ENCODE data around the gene TADA3.

TADA3 gene, protein sequence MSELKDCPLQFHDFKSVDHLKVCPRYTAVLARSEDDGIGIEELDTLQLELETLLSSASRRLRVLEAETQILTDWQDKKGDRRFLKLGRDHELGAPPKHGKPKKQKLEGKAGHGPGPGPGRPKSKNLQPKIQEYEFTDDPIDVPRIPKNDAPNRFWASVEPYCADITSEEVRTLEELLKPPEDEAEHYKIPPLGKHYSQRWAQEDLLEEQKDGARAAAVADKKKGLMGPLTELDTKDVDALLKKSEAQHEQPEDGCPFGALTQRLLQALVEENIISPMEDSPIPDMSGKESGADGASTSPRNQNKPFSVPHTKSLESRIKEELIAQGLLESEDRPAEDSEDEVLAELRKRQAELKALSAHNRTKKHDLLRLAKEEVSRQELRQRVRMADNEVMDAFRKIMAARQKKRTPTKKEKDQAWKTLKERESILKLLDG

DNA sequence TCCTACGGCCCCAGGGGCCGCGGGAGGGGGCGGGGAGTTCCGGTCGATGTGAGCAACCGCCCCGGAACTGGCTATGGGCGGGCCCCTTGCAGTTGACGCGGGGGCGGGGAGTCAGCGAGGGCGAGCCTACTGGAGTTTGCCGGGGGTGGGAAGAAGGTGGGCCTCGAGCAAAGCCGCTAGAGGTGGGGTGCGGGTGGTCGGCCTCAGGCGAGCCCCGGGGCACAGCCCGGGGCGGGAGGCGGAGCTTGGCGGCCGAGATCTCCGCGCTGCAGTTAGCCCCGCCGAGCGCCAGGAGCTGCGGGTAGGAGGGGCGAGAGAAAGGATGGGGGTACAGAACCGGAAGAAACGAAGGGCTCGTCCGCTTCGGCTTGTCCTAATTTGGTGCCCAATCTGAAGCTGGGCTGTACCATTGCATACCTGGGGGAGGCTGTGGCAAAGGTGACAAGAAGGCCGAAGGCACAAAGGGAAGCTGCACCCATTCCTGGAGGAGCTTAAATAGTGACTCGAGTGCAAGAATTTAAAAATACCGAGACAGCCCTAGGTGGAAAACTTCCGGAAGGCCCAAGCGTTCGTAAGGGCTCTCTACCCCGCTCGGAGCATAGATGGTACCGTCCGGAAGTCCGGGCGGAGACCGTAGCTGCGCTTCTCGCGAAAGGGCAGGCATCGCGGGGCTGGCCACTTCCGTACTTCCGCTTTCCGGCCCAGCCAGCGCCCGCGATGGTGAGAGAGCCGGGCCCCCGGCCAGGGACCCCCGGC lies at the start of gene TADA3, which contains the start of gene ARPC4:
TSS of gene TADA3 (minus strand) at position 69 of the 756 bp plus-strand sequence. CDS start 1,007 bp downstream, outside the sequence.
TSS of gene ARPC4 (plus strand) at position 678 of the 756 bp plus-strand sequence. CDS start at position 718, 40 bp downstream.
- peak; percentile 83 for DNase-seq

DNA sequence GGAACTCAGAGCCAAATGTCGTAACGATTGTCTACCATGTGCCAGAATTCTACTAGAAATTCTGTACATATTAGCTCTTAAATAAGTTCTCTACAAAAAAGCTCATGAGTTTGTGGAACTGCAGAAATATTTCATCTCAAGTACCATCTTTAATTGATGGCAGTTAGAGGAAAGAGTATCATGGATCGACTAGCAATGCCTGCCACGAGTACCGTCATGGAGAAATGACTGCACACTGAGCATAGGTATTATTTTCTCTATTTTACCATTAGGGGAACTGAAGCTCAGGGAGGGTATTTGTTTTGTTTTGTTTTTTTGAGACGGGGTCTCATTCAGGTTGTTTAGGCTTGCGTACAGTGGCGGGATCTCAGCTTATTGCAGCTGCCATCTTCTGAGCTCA lies 48.7 kb upstream of the TADA3 start:
- no peak for DNase-seq

DNA sequence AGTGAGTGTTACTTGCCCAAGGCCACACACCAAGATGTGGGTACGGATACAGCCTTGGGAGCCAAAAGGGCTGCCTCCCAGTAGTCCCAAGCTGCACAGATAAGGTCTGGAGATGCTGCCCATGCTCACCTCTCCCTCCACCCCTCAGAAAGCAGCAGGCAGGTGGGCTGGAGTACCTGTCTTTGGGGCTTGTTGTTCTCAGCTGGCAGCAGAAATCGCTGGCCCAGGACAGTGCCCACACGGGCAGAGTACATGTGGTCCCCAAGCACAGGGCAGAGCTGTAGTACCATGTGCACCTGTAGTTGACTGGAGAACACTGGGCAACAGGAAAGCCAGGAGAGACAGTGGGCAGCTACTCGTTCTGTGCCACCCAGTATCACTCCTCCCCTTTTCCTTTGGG lies 46.6 kb upstream of the TADA3 start:
- DNase-seq = no peak

DNA sequence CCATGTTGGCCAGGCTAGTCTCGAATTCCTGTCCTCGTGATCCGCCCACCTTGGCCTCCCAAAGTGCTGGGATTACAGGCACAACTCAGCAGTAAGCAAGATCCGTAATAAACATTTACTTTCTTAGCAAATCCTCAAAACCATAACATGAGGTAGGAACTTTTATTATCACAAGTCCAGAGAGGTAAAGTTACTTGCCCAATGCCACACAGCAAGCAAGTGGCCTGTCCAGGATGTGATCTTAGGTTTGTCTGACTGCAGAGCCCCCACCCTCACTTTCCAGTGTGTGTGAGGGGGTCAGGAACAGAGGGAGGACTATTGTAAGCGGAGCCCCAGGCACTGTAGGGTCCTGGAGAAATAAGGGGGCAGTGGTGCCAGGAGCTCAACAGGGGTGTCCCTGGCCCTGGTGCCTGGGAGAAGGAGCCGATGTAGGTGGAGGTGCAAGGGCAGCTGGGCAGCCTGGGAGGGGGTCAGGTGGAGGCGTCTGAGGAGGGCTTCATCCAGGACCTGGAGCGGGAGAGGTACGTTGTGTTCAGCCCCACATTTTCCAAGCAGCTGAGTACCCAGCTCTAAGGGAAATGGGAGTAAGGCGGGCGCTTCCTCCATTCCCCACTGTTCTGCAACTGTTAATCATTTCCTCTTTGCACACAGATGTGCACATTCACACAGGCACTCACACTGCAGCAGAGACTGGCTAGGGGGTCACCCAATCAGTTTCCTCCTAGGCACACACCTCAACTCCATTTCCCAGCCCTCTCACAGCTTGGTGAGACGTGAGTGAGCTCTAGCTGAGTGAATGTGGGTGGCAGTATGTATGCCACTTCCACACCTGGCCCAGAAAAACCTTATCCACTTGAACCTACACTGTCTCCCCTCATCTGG lies 45.7 kb upstream of the TADA3 start:
- no peak for DNase-seq

DNA sequence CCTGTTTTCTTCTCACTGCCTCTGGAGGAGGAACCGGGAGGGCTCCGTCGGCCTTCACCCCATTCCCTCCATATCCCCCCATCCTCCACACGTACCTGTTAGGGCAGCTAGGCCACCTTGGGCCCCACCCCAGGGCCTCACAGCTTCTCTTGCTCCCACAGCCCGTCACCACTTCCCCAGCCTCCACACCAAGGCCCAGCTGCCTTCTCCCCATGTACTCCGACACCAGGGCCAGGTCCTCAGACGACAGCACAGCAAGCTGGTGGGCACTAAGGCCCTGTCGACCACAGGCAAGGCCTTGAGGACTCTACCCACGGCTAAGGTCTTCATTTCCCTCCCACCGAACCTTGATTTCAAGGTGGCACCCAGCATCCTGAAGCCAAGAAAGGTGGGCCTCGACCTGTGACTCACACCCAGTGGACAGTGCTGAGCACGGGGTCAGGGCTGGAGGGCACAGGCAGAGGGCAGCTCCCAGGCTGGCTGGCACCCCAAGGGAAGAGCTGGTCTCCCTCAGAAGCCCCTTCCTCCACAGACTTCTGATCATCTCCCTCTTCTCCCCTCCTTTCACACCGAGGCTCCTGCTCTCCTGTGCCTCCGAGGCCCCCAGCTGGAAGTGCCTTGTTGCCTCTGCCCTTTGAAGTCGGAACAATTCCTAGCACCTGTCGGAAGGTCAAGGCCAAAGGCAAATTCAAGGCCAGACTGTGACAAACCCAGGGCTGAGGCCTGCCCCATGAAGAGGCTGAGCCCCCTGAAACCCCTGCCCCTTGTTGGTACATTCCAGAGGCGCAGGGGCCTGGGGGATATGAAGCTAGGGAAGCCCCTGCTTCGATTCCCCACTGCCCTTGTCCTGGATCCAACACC lies 42.5 kb upstream of the TADA3 start:
- DNase-seq = no peak

DNA sequence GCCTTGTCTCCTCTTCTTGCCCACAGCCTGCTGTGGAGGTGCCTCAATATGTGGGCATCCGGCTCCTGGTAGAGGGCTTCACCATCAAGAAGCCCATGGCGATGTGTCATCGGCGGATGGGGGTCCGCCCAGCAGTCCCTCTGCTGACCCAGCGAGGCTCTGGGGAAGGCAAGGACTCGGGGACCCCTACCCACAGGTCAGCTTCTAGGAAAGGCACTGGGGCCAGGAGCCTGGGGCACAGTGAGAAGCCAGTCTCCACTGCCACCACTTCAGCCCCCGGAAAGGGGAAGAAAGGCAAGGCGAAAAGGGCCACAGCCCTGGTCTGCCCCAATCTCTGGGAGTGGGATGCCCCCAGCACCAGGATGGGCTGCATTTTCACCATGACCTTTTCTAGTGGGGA lies 40.8 kb upstream of the TADA3 start:
- DNase-seq = no peak

DNA sequence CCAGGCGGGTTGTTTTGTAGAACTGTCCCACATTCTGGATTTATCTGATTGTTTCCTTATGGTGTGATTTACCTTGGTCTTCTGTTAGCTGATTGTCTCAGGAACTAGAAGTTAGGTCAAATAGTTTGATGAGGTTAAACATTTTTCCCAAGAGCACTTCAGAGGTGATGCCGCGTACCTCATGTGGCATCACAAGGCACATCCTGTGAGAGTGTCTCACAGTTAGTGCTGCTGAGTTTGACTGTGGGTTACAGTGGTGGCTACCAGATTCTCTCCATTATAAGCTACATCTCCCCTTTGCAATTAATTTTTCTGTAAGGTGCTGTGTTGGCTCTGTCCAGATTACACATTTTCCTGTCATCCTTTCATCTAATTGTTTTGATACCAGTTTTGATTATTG lies 39.0 kb upstream of the TADA3 start:
- DNase-seq = no peak

DNA sequence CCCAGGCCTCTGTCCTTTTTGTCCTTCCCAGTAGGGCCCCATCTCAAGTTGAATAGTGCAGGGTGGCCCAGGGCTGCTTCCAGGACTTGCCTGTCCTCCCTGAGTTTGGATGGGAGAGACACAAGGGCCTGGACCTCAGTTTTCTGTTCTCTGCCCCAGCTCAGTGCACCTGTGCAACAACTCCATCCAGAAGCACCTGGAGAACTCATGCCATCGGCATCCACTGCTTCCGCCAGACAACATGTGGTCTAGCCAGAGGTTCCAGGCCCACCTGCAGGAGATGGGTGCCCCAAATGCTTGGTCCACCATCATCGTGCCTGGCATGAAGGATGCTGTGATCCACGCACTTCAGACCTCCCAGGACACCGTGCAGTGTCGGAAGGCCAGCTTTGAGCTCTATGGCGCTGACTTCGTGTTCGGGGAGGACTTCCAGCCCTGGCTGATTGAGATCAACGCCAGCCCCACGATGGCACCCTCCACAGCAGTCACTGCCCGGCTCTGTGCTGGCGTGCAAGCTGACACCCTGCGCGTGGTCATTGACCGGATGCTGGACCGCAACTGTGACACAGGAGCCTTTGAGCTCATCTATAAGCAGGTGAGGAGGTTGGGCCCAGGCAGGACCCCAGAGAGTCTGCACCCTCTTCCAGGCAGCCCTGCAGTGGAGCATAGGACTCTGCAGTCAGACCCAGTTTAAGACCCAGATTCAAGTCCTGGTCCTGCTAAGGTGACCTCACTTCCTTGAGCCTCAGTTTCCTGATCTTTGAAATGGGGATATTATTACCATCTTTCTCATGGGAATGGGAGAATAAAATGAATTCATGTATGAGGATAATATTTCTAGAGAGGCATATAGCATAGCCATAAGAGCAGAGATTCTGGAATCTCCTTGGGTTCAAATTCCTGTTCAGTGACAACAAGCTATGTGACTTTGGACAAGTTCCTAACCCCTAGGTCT lies 36.8 kb upstream of the TADA3 start:
- DNase-seq = no peak

DNA sequence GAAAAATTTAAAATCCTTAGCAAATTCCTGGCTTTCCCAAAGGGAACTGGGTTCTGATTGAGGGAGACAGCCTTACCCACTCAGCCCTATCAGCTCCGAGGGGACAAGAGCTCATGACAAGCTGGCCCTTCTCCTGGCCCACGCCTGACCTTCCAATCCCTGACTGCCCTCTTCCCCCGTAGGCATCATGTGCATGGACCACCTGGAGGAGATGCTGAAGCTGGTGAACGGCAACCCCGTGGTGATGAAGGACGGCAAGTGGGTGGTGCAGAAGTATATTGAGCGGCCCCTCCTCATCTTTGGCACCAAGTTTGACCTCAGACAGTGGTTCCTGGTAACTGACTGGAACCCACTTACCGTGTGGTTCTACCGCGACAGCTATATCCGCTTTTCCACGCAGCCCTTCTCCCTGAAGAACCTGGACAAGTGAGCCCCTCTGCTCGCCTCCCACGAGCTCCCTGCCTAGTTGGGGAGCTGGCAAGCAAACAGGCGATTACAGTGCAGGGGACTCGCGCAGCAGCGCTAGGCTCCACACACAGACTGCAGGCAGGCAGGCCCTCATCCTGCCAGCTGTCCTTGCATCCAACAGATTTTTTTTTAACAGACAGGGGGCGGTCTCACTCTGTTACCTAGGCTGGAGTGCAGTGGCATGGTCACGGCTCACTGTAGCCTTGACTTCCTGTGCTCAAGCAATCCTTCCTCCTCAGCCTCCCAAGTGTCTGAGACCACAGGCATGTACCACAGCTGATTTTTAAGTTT lies 34.7 kb upstream of the TADA3 start:
- peak; percentile 3 for DNase-seq

DNA sequence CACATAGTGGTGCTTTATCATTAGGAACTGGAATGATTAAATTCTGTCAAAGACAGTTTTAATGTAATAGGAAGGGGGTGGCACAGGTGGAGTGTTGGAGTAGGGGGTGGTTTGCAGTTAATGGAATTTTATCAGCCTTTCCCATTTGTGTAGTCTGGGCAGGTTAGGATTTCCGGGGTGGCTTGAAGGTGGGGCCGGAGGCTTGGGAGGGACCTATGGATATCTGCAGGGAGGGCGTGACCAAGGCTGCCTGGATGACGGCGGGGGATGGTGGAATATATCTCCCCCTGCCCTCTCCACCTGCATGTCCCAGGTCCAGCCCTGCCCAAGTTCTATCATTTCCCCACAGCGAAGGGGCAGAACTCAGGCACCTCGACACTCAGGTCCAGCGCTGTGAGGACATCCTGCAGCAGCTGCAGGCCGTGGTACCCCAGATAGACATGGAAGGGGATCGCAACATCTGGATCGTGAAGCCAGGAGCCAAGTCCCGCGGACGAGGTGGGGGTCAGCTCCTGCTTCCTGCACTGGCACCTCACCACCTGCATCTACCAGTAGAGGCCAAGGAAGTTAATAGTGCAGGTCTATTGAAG lies 33.3 kb upstream of the TADA3 start:
- DNase-seq = no peak

DNA sequence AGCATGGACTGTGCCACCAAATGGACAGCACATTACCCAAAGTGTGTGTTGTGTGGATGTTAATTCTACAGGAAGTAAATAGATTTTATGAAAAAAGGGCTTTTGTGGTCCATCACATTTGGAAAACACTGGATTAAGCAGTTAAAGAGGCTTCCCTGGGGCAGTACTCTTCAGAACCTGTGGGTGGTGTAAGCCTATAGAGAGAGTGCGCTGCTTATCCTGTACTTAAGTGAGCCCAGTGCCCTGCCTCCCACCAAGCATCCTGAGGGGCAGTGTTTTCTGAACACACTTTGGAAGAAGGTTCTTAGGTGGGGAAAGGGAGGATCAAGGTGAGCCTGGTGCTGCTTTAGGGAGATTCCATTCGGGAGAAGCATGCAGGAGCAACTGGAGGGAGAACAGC lies 28.7 kb upstream of the TADA3 start:
- DNase-seq = no peak

DNA sequence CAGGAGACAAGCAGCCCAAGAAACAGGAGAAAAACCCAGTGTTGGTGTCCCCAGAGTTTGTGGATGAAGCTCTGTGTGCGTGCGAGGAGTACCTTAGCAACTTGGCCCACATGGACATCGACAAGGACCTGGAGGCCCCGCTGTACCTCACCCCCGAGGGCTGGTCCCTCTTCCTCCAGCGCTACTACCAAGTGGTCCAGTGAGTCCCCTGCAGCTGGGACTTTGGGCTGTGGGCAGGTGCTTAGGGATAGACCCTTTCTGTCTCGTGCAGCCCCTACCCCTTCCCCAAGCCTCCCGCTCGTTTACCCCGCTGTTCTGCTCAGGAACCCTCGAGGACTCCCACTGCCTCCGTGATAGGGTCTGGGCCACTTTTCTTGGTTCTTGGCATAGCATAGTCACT lies 28.3 kb upstream of the TADA3 start:
- DNase-seq = no peak

DNA sequence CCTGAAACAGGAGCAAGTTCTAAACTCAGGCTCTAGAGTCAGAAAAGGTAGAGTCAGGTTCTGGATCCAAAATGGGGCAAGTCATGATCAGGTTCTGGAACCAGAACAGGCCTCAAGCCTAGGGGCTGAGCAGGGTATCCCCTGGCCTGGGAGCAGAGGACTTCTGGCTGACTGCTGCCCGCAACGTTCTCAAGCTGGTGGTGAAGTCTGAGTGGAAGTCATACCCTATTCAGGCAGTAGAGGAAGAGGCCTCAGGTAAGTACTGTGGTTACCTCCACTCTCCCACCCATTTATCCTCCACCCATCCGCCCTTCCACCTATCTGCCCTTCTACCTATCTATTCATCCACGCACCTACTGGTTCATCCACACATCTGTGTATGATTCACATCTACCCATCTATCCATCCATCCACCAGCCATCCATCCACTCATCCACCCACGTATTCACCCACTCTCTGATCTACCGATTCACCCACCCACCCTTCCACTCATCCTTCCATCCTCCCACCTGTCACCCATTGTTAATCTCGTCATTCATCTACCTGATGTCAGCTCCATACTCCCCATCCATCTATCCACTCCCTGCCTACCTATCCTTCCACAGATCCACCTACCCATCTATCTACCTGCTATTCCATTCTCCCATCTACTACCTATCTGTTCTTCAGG lies 26.5 kb upstream of the TADA3 start:
- DNase-seq = no peak

DNA sequence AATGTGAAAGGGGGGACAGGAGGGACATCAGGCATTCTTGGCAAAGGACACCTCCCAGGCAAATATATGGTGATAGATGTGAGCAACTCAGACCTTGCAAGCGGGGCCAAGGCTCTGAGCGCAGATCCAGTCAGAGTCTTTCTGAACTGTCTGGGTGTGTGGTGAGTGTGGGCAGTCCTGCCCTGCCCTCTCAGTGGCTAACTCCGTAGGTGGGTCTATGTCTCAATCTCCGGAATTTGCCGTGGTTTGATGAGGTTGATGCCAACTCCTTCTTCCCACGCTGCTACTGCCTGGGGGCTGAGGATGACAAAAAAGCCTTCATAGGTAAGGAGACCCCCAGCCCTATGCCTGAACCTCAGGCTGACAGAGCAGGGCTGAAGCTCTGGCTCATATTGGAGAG lies 25.2 kb upstream of the TADA3 start:
- no peak for DNase-seq

DNA sequence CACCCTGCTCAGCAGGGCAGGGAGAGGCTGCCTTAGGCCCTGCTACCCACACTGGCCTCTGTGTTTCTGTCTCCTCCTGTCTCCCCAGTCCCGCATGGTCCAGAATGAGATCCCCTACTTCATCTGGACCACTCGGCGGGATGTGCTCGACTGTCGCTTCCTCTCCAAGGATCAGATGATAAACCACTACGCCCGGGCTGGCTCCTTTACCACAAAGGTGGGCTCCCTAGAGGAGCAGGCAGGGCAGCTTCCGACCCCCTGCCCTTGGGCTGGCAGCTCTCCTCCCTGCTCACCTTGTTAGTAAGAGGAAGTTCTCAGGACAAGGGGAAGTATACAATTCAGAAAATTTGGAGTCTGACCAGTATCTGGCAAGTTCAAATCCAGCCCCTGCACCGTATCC lies 23.7 kb upstream of the TADA3 start:
- no peak for DNase-seq

DNA sequence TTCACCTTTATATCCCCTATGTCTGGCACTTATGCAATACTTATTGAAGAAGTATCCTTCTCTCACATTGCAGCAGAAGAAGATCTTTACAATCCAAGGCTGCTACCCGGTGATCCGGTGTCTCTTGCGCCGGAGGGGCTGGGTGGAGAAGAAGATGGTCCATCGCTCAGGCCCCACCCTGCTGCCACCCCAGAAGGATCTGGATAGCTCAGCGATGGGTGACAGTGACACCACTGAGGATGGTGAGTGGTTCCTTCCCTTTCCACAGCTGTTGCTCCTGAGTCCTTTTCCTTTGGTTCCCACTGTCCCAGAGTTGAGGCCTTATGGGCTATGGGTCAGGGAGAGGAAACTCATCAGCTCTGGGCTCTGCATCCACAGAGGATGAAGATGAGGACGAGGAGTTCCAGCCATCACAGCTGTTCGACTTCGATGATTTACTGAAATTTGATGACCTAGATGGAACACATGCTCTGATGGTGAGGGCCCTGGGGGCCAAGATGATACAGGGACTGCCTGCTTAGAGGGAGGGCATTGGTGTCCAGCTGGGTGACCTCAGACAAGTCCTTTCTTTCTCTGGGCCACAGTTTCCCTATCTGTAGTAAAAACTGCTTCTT lies 20.7 kb upstream of the TADA3 start:
- DNase-seq = no peak

DNA sequence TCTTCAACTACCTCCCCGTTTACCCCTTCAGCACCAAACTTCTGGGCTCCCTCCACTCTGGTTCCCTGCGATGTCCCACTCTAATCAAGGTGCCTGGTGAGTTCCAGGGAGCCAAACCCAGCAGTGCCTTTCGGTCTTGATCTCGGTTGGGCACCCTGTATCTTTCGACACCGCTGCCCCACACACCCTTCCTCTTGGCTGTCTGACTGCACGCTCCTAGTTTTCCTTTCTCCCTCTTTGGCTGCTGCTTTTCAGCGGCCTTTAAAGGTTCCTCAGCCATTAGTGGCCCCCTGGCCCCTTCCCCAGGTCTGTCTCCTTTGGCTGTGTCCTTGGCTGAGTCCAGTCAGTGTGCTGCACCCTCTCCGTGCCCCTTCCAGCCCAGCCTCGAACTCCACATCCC lies 18.6 kb upstream of the TADA3 start:
- DNase-seq = no peak

DNA sequence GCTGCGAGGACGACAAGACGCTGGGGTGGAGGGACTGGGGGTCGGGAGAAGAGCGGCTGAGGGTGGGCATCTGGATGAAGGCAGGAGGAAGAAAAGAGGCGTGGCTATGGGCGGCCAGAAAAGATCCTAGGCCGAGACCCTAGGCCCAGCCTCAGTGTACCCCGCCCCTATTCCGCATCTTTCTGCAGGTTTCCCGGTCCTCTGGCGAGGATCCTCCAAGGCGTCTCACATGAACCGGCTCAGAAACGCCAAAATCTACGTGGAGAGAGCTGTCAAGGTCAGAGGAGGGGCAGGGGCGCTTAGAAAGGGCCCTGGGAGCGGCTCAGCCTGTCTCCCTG lies 18.1 kb upstream of the TADA3 start:
- DNase-seq = no peak

Data from NCI-H1694 treated with DMSO at 0.1 percent for 48 hours (cell line).